CD8-positive, alpha-beta memory T cell (primary cell): Measurements from ENCODE around the gene TDRD3. TPM values are rescaled to one million over a fixed set of nuclear protein-coding genes. Genes with fewer than 3 reads are reported as not detected.
A peak's percentile ranks its signal among the peaks of the same experiment; 100 is the strongest.

ENCODE experiments used
- CTCF ChIA-PET: fragments of 350-600 bp; sonication (Branson Sonifier 250); formaldehyde crosslinking; loops from one replicate; lab custom pipeline; 2021; ENCODE audit warnings: antibody characterized with exemption; lab: Charles Lee
- POLR2A ChIA-PET: fragments of 350-600 bp; sonication (Branson Sonifier 250); formaldehyde crosslinking; loops from one replicate; lab custom pipeline; 2021; ENCODE audit warnings: antibody characterized with exemption; lab: Charles Lee
- DNase-seq, 5 donors: peaks; one replicate each; pipeline versions ENCODE4 v3.0.0 to v3.0.0-alpha.2; 2020 to 2022; ENCODE audit warnings: mixed read lengths in 1 of 5
- H3K27ac ChIP-seq: one replicate; pipeline ENCODE4 v1.7.0; 2013; ENCODE audit warnings: low read depth, mild to moderate bottlenecking, low read length, moderate library complexity
- H3K27me3 ChIP-seq: 2 replicates; pipeline ENCODE4 v1.7.0; 2013; ENCODE audit warnings: low read length, mild to moderate bottlenecking; ENCODE audit not compliant: insufficient read depth, poor library complexity, severe bottlenecking
- H3K36me3 ChIP-seq: 2 replicates; pipeline ENCODE4 v1.7.0; 2013; ENCODE audit warnings: mild to moderate bottlenecking, low read length, moderate library complexity; ENCODE audit not compliant: insufficient read depth
- H3K4me1 ChIP-seq: 2 replicates; pipeline ENCODE4 v1.7.0; 2013; ENCODE audit warnings: mild to moderate bottlenecking, low read length, moderate library complexity; ENCODE audit not compliant: insufficient read depth
- H3K4me3 ChIP-seq: 2 replicates; pipeline ENCODE4 v1.7.0; 2013; ENCODE audit warnings: mild to moderate bottlenecking, low read length
- H3K9me3 ChIP-seq: 2 replicates; pipeline ENCODE4 v1.7.0; 2013; ENCODE audit warnings: mild to moderate bottlenecking, low read length
- H3K27ac Mint-ChIP-seq, 8 donors: one replicate each; pipeline ENCODE4 v1.8.0; 2020 to 2021; ENCODE audit warnings: mixed read lengths in 8 of 8, mild to moderate bottlenecking in 6 of 8, inconsistent platforms in 3 of 8, moderate library complexity in 3 of 8
- H3K27me3 Mint-ChIP-seq, 2 donors: one replicate each; pipeline ENCODE4 v1.8.0; 2020 to 2021; ENCODE audit warnings: mixed read lengths in 2 of 2, mild to moderate bottlenecking in 1 of 2, moderate library complexity in 1 of 2
- H3K36me3 Mint-ChIP-seq, 3 donors: one replicate each; pipeline ENCODE4 v1.8.0; 2020 to 2021; ENCODE audit warnings: mixed read lengths in 3 of 3, inconsistent platforms in 1 of 3, mild to moderate bottlenecking in 1 of 3
- H3K4me1 Mint-ChIP-seq, 3 donors: one replicate each; pipeline ENCODE4 v1.8.0; 2020 to 2021; ENCODE audit warnings: mixed read lengths in 3 of 3, inconsistent platforms in 1 of 3, mild to moderate bottlenecking in 1 of 3
- H3K4me3 Mint-ChIP-seq, 7 donors: one replicate each; pipeline ENCODE4 v1.8.0; 2020 to 2021; ENCODE audit warnings: mixed read lengths in 7 of 7, mild to moderate bottlenecking in 6 of 7, moderate library complexity in 4 of 7, inconsistent platforms in 2 of 7
- H3K9me3 Mint-ChIP-seq, 5 donors: one replicate each; pipeline ENCODE4 v1.8.0; 2020 to 2022; ENCODE audit warnings: mixed read lengths in 5 of 5, mild to moderate bottlenecking in 3 of 5, moderate library complexity in 2 of 5, inconsistent platforms in 1 of 5
- polyA plus RNA-seq: library from polyadenylated mRNA; unstranded; fragments of 300-500 nt; fragmentation: Illumina TruSeq; gene quantifications from one replicate; pipeline ENCODE4 v1.2.3, GENCODE V29; 2021
- total RNA-seq, 2 experiments: library from RNA; stranded (reverse); gene quantifications; one replicate each; pipeline ENCODE4 v1.2.3, GENCODE V29; 2021

TDRD3 gene
- total and polyA plus RNA-seq, 3 experiments from 2014 or later: 8.7 to 22.7 (median 21.2) TPM

GRCh38 chr13:60417734-60418133 lies 20.7 kb downstream of the TDRD3 start:
- Mint-ChIP-seq H3K27ac (peak overlapping the region in 3 of 8 donors; percentile 12 to 24 (median 19)), H3K4me3 (no peak overlapping the region), H3K9me3 (peaks cover 0 to 7% (median 2%) of the 10 kb centered on the region in 5 donors), H3K4me1 (peaks cover 23 to 53% (median 43%) of the 10 kb centered on the region in 3 donors), H3K36me3 (peaks cover 0 to 10% (median 3%) of the 10 kb centered on the region in 3 donors), H3K27me3 (no peaks in the 10 kb centered on the region)
- POLR2A ChIA-PET: no interaction called here
- H3K36me3 ChIP-seq: no peaks in the 10 kb centered on the region
- no peaks in the 10 kb centered on the region for H3K27me3 ChIP-seq
- no peak overlapping the region for H3K4me3 ChIP-seq
- H3K9me3 ChIP-seq: no peaks in the 10 kb centered on the region
- DNase-seq: no peak
- no peak overlapping the region for H3K27ac ChIP-seq
- CTCF ChIA-PET: interaction anchor here (1.6 kb wide), 1 partner anchor 19 kb away, joined by 4 read pairs; no protein-coding TSS in a partner anchor
- no peaks in the 10 kb centered on the region for H3K4me1 ChIP-seq

GRCh38 chr13:60418954-60419353 lies 21.9 kb downstream of the TDRD3 start:
- DNase-seq: no peak
- peak overlapping the region in 1 of 8 donors; percentile 5 for H3K27ac Mint-ChIP-seq
- peaks cover 0 to 10% (median 3%) of the 10 kb centered on the region in 3 donors for H3K36me3 Mint-ChIP-seq
- Histone ChIP-seq H3K4me3 (no peak overlapping the region), H3K27ac (no peak overlapping the region), H3K9me3 (no peaks in the 10 kb centered on the region), H3K4me1 (no peaks in the 10 kb centered on the region), H3K27me3 (no peaks in the 10 kb centered on the region), H3K36me3 (no peaks in the 10 kb centered on the region)
- H3K4me1 Mint-ChIP-seq: peaks cover 19 to 44% (median 32%) of the 10 kb centered on the region in 3 donors
- H3K27me3 Mint-ChIP-seq: no peaks in the 10 kb centered on the region
- no peak overlapping the region for H3K4me3 Mint-ChIP-seq
- peaks cover 0 to 7% (median 2%) of the 10 kb centered on the region in 5 donors for H3K9me3 Mint-ChIP-seq
- ChIA-PET CTCF (no interaction called here), POLR2A (no interaction called here)

- ChIA-PET CTCF (no interaction called here), POLR2A (no interaction called here)
- Mint-ChIP-seq H3K4me3 (peak overlapping the region in 3 of 7 donors; percentile 11 to 24 (median 24)), H3K4me1 (peaks cover 36 to 48% (median 42%) of the 10 kb centered on the region in 3 donors), H3K36me3 (peaks cover 0 to 3% (median 1%) of the 10 kb centered on the region in 3 donors), H3K27me3 (no peaks in the 10 kb centered on the region), H3K9me3 (no peaks in the 10 kb centered on the region), H3K27ac (peak overlapping the region in 4 of 8 donors; percentile 5 to 67 (median 38))
- no peak overlapping the region for H3K4me3 ChIP-seq
- no peaks in the 10 kb centered on the region for H3K36me3 ChIP-seq
- no peaks in the 10 kb centered on the region for H3K27me3 ChIP-seq
- no peak for DNase-seq
- no peaks in the 10 kb centered on the region for H3K9me3 ChIP-seq
- H3K4me1 ChIP-seq: peaks cover 16% of the 10 kb centered on the region
- no peak overlapping the region for H3K27ac ChIP-seq
These were observed 28.3 kb downstream of the TDRD3 start for GRCh38 chr13:60425332-60425731.

- H3K9me3 Mint-ChIP-seq: no peaks in the 10 kb centered on the region
- peak overlapping the region in 4 of 7 donors; percentile 0 to 27 (median 11) for H3K4me3 Mint-ChIP-seq
- Histone ChIP-seq H3K27ac (no peak overlapping the region), H3K4me3 (no peak overlapping the region), H3K9me3 (no peaks in the 10 kb centered on the region), H3K36me3 (no peaks in the 10 kb centered on the region), H3K4me1 (peaks cover 16% of the 10 kb centered on the region), H3K27me3 (no peaks in the 10 kb centered on the region)
- POLR2A ChIA-PET: no interaction called here
- no peak for DNase-seq
- no peaks in the 10 kb centered on the region for H3K27me3 Mint-ChIP-seq
- H3K36me3 Mint-ChIP-seq: no peaks in the 10 kb centered on the region
- CTCF ChIA-PET: interaction anchor here (1.2 kb wide), 1 partner anchor 29 kb away, joined by 4 read pairs; the partner anchor contains the start of gene TDRD3
- peaks cover 36 to 50% (median 42%) of the 10 kb centered on the region in 3 donors for H3K4me1 Mint-ChIP-seq
- peak overlapping the region; percentile 3 to 88 (median 28) for H3K27ac Mint-ChIP-seq
These were observed 29.1 kb downstream of the TDRD3 start for GRCh38 chr13:60426075-60426474.

GRCh38 chr13:60427285-60427684 lies 30.3 kb downstream of the TDRD3 start:
- H3K9me3 ChIP-seq: no peaks in the 10 kb centered on the region
- peaks cover 16% of the 10 kb centered on the region for H3K4me1 ChIP-seq
- no peak overlapping the region for H3K4me3 ChIP-seq
- no peaks in the 10 kb centered on the region for H3K36me3 ChIP-seq
- peak overlapping the region; percentile 29 for H3K27ac ChIP-seq
- Mint-ChIP-seq H3K9me3 (no peaks in the 10 kb centered on the region), H3K36me3 (no peaks in the 10 kb centered on the region), H3K4me3 (peak overlapping the region; percentile 38 to 85 (median 71)), H3K27ac (peak overlapping the region; percentile 79 to 99 (median 90)), H3K27me3 (no peaks in the 10 kb centered on the region), H3K4me1 (peaks cover 35 to 52% (median 42%) of the 10 kb centered on the region in 3 donors)
- H3K27me3 ChIP-seq: no peaks in the 10 kb centered on the region
- DNase-seq: peak in 1 of 5 donors; percentile 9
- CTCF ChIA-PET: interaction anchor here (1.0 to 2.8 kb wide), 2 partner anchors 22 to 30 kb away, joined by 4 to 11 read pairs; partner anchors contain the start of gene TDRD3
- POLR2A ChIA-PET: no interaction called here

- ChIA-PET POLR2A (no interaction called here), CTCF (interaction anchor here (1.0 to 1.7 kb wide), 7 partner anchors 33 to 1040 kb away, joined by 3 to 9 read pairs (median 4); partner anchors contain the start of gene TDRD3)
- Mint-ChIP-seq H3K4me1 (peaks cover 31 to 46% (median 37%) of the 10 kb centered on the region in 3 donors), H3K27me3 (peaks cover 0 to 1% of the 10 kb centered on the region in 2 donors), H3K36me3 (peaks cover 0 to 1% (median 0%) of the 10 kb centered on the region in 3 donors), H3K9me3 (peaks cover 0 to 2% (median 0%) of the 10 kb centered on the region in 5 donors), H3K27ac (no peak overlapping the region), H3K4me3 (no peak overlapping the region)
- no peak overlapping the region for H3K27ac ChIP-seq
- no peaks in the 10 kb centered on the region for H3K27me3 ChIP-seq
- DNase-seq: peak in 2 of 5 donors; percentile 50 to 54
- H3K4me1 ChIP-seq: peaks cover 16% of the 10 kb centered on the region
- H3K9me3 ChIP-seq: no peaks in the 10 kb centered on the region
- no peak overlapping the region for H3K4me3 ChIP-seq
- H3K36me3 ChIP-seq: no peaks in the 10 kb centered on the region
These were observed 34.2 kb downstream of the TDRD3 start for GRCh38 chr13:60431108-60431700.

- H3K27ac Mint-ChIP-seq: no peak overlapping the region
- H3K4me3 ChIP-seq: no peak overlapping the region
- peaks cover 0 to 1% (median 0%) of the 10 kb centered on the region in 3 donors for H3K36me3 Mint-ChIP-seq
- peaks cover 0 to 1% of the 10 kb centered on the region in 2 donors for H3K27me3 Mint-ChIP-seq
- ChIA-PET POLR2A (no interaction called here), CTCF (no interaction called here)
- no peak overlapping the region for H3K4me3 Mint-ChIP-seq
- no peaks in the 10 kb centered on the region for H3K36me3 ChIP-seq
- no peaks in the 10 kb centered on the region for H3K9me3 ChIP-seq
- no peak for DNase-seq
- no peaks in the 10 kb centered on the region for H3K27me3 ChIP-seq
- peaks cover 0 to 2% (median 0%) of the 10 kb centered on the region in 5 donors for H3K9me3 Mint-ChIP-seq
- H3K4me1 Mint-ChIP-seq: peaks cover 23 to 37% (median 24%) of the 10 kb centered on the region in 3 donors
- no peak overlapping the region for H3K27ac ChIP-seq
- no peaks in the 10 kb centered on the region for H3K4me1 ChIP-seq
These were observed 36.5 kb downstream of the TDRD3 start for GRCh38 chr13:60433505-60433904.
